WI38 (cell line): Measurements from ENCODE around the gene MRPL28.

Experiments used
- H3K4me3 ChIP-seq: 2 replicates; pipeline ENCODE4 v1.5.1; 2011; ENCODE audit warnings: low read depth, mild to moderate bottlenecking, control low read depth, low read length
- CTCF ChIP-seq: IDR thresholded peaks from 2 replicates; pipeline ENCODE4 v1.5.1; 2012; ENCODE audit warnings: low read depth, mild to moderate bottlenecking, control low read depth, low read length

MRPL28 gene

GRCh38 chr16:317583-317982 lies 52.8 kb downstream of the MRPL28 start:
- TF ChIP-seq CTCF: no peak
- no peak overlapping the region for H3K4me3 ChIP-seq
